Measurements from ENCODE around the gene RYR3. TPM values are rescaled to one million over a fixed set of nuclear protein-coding genes. Genes with fewer than 3 reads are reported as not detected.
A peak's percentile ranks its signal among the peaks of the same experiment; 100 is the strongest.

Gene RYR3
- total RNA-seq, 1 donor from 2014 or later, result 0.11 TPM

DNA sequence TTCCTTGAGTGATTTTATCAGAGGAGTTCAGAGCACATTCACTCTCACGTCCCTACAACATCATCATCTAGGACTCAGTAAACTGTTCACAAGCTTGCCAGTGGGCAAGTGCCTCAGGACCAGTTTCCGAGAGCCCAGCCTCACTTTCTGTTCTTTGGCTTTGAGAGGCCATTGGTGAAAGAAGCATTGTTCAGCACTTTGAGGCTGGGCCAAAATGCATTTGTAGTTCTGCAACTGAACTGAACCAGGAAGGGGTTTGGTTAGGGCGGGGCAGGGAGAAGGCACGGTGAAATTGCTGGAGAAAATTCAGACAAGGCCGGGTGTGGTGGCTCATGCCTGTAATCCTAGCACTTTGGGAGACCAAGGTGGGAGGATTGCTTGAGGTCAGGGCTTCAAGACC is 435.4 kb downstream of the RYR3 start:
- DNase-seq (ENCODE audit: low read depth), result no peak

DNA sequence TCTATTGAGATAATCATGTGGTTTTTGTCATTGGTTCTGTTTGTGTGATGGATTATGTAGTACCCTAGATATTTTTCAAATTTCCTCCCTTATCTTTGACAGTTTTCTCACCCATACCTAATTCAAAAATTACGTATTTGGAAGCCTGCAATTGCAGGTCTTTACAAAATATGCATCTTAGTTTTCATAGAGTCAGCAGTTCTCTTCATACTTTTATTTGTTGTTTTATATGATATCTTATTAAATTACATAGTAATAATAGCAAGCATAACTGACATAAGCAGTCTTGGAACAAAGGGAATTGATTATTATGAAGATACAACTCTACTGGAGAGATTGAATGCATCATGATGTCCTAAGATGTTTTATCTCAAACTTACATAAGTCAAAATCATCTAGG is 442.2 kb downstream of the RYR3 start:
- no peak for DNase-seq (ENCODE audit: low read depth)

DNA sequence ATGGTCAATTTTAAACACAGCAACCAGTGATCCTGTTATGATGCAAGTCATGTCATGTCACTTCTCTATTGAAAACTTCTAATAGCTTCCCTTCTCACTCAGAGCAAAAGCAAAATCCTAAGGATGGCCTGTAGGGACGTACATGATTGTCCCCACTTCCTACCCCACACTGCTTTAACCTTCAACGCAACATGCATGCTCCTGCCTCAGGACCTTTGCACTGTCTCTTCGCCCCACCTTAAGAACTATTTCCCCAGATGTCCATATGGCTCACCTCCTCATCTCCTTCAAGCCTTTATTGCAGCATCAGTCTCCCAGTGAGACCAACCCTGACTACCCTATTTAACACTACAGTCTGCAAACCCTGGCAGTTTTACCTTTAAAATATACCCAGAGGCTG is 443.5 kb downstream of the RYR3 start:
- no peak for DNase-seq (ENCODE audit: low read depth)

DNA sequence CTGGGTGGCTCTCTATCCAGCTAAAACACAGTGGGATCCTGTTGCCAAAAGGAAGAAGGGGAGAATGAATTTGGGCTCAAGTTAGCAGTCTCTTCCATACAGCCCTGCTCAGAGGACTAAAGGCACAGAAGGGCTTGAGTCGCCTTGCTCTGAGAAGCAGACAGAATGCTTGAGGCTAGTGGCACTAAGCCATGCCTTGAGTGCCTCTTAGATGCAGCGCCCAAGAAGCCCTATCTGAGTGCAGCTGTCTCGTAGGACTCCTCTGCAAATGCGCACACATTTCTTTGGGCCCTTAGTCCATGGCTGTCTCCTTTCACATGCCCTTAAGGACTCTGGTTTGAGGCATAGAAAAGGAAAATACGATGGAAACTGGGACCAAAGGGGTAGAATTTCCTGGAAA is 446.2 kb downstream of the RYR3 start:
- DNase-seq (ENCODE audit: low read depth), result no peak

DNA sequence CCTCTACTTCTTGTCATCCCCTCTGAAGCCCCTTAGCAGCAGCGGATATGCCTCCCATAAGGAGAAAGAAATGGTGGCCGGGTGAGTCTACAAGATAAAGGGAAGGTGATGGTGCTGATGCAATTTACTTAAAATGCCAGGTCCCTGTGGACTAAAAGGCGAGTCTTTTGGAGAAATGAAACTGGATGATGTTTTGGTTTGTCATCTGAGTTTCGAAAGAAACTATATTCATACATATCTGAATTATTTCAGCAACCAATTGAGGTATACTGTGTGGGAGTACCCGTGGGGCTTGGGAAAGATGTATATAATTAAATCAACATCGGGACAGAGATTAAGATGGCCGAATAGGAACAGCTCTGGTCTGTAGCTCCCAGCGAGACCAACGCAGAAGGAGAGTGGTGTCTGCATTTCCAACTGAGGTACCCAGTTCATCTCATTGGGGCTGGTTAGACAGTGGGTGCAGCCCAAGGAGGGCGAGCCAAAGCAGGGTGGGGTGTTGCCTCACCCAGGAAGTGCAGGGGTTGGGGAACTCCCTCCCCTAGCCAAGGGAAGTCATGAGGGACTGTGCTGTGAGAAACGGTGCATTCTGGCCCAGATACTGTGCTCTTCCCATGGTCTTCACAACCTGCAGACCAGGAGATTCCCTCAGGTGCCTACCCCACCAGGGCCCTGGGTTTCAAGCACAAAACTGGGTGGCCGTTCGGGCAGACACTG is 446.9 kb downstream of the RYR3 start:
- no peak for DNase-seq (ENCODE audit: low read depth)

DNA sequence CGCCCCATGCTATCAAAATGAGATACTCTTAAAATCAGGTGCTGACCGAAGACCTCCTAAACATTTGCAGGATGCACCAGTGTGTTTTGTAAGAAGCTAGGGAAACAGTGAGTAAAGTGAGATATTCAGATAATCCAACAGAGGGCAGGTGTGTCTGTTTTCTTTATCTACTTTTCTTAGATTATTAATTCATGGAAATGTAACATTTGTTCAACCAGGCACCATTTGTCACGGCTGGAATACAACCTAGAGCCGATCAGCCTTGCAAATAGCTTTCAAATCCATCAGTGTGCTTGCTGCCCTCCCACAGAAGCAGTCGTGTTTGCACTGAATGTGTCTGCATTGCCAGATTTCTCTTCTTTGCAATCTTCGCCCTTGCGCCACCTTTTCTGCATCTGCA is 455.6 kb downstream of the RYR3 start:
- no peak for DNase-seq (ENCODE audit: low read depth)

DNA sequence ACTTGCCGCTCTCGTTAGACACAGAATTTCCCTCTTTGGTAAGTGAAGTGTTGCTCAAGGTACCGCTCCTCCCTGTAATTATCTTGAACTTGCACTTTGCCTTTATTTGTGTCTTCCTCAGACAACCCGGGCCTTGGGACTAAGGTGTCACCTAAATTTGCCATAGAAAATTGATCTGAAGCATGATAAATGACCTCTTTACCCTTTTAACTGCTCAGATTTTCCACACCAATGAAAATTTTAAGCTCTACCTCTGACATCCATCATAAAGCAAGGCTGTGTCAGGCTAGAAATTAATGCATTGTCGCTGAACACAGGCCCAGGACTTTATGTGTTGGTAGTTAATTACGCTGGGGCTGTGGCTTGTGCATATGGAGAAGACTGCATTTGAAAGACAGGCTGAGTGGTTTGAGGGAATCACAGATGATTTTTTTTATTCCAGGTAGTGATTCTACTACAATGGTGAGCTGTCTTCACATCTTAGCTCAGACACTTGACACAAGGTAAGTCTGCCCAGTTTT is 458.0 kb downstream of the RYR3 start:
- no peak for DNase-seq (ENCODE audit: low read depth)

DNA sequence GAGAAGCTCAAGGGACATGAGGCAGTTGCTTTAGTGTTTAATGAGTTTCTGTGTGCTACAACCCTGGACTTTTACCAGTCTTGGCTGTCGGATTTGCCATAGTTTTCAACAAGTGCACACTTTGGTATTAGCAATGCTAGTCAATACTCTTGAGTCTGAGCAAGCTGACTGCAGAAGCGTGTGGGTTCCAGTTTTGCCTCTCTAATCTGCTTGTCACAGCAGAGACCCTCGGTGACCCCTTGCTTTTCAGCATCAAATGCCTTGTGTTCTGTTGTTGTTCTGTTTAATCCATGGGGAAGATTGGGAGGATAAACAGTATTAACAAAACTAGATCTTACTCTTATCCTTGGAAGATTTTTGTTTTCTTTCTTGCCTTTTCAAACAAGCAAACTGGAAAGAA is 463.2 kb downstream of the RYR3 start:
- no peak for DNase-seq (ENCODE audit: low read depth)

DNA sequence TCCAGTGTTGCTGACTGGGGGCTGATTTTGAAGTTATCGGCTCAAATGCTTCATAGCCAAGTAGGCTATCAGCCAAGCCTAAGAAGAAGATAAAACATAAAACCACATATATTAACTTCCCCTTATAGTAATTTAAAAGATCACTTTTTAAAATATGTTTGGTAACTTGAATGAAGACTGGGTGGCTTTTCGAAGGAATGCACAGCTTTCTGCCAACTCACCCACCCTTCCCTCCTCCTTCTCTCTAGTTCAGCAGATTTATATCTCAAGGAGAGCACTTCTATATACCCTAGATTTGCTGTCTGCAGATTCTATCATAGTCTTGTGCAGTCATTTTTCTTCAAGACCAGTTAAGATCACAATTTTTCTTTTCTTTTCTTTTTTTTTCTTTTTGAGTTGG is 468.1 kb downstream of the RYR3 start:
- DNase-seq (ENCODE audit: low read depth), result no peak

DNA sequence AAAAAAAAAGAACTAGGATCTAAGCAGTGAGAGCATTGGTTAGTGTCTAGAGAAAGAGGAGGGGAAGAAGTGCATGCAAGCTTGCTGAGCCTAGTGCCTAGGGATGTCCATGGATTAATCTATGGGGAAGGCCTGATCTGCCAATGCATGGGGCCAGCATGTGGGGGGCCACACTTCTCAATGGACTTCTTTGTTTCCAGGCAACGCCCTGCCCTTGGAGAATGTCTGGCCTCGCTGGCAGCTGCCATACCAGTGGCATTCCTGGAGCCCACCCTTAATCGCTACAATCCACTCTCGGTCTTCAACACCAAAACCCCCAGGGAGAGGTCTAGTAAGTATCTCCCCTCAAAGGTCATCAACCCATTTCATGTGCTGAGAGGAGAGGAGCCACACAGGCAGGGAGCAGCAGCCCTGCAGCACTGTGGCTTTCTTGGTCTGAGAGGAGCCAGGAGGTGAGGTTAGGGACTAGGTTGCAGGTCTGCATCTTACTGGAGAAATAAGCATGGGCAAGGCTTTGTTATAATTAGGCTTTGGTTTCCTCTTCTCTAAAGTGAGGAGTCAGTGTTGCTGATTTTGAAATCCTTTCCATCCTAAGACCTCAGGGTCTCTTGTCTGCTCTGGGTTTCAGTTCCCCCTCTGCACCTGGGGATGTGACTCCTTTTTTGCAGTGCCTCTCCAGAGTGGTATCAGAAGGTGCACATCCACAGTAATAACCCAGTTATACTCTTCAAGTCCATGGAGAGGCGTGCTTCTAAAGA is 469.4 kb downstream of the RYR3 start:
- no peak for DNase-seq (ENCODE audit: low read depth)

DNA sequence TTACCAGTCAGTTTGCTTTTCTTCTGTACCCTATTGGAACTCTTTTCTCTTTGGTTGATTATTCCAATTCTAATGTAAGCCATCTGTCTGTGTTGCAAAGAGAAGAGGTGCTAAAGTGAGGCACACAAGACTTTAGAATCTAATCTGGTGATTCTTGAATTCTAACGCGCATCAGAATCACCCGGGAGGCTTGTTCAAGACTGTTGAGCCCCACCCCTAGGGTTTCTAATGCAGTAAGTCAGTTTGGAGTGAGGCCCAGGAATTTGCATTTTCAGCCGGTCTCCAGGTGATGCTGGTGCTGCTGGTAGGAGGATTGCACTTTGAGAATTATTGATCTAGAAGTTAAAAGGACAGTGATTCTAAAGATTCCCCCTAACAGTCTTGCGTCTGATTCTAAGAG is 472.2 kb downstream of the RYR3 start:
- DNase-seq (ENCODE audit: low read depth), result no peak

DNA sequence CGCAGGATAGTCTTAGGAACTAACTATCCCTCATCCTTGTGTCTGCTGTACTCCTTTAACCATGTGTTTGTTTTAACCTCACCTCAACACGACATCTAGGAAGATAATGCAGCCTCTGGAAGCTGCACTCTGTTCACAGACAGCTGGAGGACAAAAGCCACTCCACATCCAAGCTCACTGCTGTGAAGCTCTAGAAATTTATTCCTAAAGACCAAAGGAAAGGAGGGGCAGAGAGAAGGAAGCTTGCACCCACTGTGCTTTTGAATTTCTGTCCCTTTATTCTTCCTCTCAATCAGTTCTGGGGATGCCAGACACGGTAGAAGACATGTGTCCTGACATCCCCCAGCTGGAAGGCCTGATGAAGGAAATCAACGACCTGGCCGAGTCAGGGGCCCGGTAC is 474.6 kb downstream of the RYR3 start:
- no peak for DNase-seq (ENCODE audit: low read depth)

DNA sequence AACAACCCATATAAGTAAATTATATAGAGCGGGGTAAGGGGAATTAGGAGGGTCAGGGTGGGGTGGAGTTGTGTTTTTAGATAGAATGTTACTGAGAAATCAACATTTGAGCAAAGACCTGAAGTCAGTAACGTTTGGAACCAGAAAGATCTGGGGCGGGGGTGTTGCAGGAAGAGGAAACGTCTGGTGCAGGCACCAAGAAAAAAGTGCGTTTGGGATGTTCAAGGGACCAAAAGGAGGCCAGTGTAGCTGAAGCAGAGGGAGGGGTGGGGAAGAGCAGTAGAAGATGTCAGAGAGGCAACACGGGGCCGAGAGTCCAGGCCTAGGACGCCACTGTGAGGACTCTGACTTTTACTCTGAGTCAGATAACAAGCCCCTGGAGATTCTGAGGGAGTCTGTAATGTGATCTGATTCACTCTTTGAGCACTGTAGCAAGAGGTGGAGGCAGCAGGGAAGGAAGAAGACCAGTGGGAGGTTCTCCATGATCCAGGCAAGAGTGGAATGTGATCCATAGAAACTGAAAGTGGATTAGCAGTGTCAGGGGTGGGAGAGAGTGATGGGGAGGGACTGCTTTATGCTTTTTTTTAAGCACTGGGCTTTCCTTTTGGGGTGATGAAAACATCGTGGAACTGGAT is 478.3 kb downstream of the RYR3 start:
- DNase-seq (ENCODE audit: low read depth), result peak; percentile 31

DNA sequence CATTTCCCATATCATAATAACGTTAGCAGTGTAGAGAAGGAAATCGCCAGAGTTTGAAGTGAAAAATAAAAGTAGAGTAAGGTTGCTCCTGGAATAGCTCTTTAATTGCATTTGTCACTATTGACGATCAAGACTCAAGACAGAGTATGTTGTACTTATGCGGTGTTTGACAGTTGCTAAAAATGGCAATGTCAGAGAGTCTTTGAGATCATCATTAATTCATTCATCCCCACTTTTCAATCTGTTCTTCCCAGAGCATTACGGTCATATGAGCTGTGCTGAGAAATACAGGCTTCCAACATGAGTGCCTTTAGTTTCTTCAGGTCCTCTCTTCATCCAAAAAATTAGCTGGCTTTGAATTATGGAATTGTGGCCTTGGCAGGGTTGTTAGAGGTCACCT is 483.7 kb downstream of the RYR3 start:
- no peak for DNase-seq (ENCODE audit: low read depth)

DNA sequence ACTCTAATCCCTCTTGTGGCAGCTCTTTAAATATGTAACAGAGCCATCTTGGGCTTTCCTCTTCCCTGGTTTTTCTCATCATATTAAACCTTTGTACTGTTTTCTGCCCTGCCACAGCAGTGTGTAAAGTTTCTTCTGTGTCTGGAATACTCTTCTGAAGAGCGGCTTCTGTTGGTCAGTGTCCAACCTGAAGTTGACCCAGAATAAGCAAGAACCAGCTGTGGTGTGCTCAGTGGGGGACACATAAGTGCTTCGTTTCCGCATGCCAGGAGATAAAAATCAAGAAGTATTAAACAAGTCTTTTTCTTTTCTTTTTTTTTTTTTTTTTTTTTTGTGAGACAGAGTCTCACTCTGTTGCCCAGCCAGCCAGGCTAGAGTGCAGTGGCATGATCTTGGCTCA is 484.3 kb downstream of the RYR3 start:
- no peak for DNase-seq (ENCODE audit: low read depth)

DNA sequence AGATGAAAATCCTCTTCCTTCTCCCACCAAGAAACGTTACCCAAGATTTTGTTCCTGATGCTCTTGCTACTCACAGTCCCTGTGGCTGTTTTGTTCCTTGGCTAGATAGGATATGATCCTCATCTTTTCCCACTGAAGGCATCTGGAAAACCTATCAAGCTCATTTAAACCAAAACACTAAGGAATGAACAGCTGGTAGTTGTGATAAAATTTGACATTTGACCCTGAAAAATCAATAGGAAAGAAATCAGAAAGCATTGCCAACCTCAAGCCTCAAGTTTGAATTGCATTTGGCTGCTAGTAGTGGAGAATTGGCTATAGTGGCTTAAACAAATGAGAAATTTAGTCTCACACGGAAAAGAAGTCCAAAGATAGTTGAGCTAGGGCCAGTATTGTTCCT is 486.9 kb downstream of the RYR3 start:
- no peak for DNase-seq (ENCODE audit: low read depth)

DNA sequence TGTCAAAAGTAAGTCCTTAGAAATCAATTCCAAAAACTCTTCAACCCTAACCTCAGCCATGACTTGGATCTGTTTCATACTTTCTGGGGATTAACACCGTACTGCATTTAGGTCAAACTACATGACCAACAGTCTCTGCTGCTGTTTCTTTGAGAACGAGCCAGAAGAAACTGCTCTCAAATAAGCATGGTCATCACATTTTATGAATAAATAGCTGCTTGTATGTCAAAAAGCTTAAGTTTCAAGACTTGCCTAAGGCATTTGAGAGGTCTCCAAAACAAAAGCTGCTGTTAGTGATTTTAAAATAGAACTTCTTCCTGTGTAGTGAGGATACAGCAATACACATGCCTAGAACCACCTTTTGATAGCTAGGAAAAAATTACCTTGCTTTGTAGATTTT is 491.2 kb downstream of the RYR3 start:
- DNase-seq (ENCODE audit: low read depth), result peak; percentile 12

DNA sequence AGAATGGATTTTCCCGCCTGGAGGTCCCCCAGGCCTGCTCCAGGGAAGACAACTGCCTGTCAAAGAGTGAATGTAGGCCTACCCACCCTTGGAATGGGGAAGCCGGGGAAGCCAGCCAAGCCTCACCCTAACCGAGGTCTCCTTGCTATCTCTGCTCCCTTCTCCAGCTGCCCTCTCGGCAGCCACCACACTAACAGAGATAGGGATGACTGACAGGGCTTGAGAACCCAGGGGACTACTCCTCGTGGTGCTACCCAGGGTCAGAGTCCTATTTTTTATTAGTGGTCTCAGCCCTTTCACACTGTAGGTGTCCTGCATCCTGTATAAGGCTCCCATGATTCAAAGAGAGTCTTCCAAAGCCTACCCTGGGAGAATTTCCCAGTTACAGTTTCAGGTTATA is 496.9 kb downstream of the RYR3 start:
- peak; percentile 49 for DNase-seq (ENCODE audit: low read depth)

DNA sequence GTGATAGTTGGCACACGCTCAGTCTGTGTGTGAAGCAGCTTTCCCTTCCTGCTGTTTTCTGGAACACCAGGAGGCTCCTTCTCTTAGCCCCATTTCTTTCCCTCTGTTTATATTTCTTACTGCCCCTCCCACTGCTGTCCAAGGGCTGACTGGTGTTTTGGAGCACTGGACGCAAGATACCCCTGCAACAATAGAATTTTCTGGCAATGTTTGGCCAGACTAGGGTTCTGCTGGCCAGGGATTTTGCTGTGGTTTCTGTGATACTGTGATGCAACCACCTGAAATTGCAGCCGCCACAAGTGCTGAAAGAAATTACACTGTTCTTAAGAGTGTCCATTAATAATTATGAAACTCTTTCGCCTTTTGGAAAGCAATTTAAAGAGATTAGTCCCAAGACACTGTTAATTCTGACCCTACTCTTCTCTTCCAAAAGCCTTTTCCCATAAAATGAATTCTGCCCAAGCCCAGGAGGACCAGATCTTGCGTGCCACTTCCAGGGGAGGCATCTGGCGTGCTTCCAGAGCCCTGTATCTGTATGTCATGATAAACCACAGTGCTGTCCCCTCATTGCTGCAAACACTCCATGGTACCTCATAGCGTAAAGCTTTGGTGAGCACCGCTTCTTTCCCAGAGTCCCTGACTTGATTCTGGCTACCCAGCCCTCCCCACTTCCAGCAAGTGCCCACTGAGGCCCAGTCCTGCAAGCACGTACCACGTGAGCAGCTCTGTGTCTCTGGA is 498.1 kb downstream of the RYR3 start:
- DNase-seq (ENCODE audit: low read depth), result no peak

DNA sequence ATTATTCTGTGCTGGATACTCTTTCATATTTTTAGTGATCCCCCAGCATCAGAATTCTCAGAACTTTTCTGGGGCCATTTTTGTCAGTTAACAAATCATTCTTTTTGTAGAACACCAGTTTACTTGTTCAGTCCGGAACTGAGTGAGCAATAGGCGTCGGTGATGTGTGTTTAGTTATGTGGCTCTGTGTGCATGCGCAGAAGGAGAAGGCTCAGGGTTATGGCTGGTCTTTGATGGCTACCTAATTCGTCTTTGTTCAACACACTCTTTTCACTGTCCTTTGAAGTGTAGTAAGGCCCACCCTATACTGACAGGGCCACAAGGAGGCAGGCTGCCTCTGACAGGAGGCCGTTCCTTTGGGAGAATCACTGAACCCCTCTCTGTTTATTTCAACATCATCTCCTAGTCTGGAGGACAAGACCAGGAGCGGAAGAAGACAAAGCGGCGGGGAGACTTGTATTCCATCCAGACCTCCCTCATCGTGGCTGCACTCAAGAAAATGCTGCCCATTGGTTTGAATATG is 499.4 kb downstream of the RYR3 start:
- DNase-seq (ENCODE audit: low read depth), result no peak

DNA sequence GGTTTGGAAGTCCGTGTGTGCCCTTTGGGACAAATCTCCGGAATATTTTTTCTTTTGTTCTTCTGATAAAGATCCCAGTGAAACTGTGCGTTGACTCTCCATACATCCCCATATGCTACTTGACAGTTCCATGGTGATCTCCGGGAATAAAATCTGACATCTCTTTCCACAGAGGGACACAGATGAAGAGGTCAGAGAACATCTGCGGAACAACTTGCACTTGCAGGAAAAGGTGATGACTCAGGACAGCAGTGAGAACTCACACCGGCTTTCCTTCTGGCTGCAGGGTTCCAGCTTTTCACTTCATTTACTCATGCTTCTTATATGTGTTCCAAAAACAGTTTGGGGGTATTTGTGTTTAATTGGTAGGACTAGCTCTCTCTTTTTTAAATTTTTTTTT is 500.0 kb downstream of the RYR3 start:
- DNase-seq (ENCODE audit: low read depth), result no peak
